Activated CD8-positive, alpha-beta memory T cell treated with anti-CD3 and anti-CD28 coated beads, Interleukin-2, amount 50 U/mL, for 24 hours (primary cell): ENCODE data around the gene TENM3.

Source experiments
- DNase-seq: peaks from one replicate; pipeline ENCODE4 v3.0.0-alpha.2; 2020; ENCODE audit errors: extremely low read depth

TENM3 gene

DNA sequence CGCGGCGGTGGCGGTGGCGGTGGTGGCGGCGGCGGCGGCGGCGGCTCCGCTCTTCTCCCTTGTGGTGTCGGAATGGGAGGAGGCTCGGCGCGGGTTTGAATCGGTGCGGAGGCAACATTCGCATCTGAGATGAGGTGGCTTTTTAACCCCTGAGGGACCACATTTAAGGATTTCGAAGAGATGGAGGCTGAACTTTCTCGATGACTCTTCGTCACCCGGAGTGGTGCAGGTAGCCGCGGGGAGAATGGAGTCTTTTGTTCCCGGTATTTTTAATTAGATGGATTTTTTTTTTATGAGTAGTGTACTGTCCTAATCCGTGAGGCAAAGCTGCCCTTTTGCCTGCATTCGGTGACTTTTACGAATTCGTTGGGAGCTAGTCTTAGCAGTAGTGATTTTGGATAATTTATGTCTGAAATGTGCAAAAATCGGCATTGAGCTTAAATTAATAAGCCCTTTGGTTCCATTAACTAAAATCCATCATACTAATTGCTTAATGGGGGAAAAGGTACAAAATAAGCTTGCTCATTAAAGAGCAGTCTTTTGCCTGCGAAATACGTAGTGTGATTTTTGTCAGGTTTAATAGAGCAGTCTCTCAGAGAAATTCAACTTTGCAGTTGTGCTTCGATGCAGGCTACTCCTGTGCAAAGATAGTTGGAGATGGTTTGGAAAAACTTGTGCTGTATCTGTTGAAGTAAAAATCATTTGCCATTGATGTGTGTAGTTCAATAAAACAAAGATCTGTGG is 206.2 kb downstream of the TENM3 start:
- no peak for DNase-seq

- no peak for DNase-seq
Measured at GRCh38 chr4:182449930-182450439, 206.8 kb downstream of the TENM3 start.

DNA sequence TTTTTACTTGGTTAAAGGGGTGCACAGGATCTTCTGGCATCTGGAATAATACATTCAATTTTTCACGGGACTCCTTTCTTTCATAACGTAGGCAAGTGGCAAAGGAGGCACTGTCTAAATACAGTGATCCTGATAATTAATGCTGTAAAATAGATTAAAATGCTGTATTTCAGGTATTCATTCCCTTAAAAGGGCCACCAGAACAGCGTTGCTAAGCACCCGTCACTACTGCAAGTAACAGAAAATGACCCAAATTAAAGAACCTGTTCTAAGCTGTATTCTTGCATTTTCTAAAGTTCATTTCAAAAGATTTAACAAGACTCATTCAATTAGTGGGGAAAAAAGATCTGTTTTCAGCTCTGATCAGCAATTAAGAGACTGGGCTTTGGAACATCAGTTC is 208.2 kb downstream of the TENM3 start:
- DNase-seq = no peak

DNA sequence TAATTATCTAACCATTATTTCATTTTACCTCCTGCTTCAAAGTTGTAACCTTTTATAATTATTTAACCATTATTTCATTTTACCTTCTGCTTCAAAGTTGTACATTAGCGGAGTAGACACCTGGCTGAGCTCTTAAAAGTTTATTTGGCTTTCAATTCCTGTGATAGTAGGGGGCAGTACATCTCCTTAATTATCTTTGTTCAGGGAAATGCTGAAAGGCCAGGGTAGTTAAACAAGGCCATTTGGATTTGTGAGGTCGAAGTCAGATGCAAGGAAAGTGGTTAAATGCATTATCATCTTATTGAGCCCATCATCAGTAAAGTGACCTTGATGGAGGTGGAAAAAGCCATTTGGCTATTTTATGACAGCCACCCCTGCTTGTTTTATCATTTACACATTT is 210.6 kb downstream of the TENM3 start:
- DNase-seq = no peak

DNA sequence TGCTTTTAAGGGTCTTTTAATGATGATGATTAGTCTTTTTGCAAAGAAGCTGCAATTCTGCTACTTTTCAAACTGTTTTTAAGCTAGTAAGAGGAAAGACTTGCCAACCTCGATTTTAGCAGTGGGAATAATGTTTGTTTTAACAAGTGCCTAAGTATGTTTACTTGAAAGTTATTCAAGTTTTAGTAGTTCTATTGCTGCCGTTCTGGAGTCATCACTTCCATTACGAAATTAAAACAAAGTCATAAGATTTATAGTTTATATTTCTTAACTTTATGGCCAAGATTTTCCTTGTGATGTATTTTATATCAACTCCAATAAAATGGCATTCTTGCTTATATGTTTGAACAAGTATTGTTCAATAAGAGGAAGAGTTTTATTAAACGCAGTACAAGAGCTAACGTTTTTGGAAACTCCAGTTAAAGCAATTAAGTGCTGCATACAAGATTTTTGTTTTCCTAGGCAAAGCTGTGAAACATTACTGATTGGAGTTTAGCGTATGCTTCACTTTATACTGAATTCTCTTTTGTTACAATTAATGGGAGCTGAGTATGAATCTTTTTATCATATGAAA is 211.3 kb downstream of the TENM3 start:
- DNase-seq = no peak

GRCh38 chr4:182465114-182465513 is 221.9 kb downstream of the TENM3 start:
- DNase-seq = no peak

- no peak for DNase-seq
Measured at GRCh38 chr4:182465979-182466378, 222.8 kb downstream of the TENM3 start.

DNA sequence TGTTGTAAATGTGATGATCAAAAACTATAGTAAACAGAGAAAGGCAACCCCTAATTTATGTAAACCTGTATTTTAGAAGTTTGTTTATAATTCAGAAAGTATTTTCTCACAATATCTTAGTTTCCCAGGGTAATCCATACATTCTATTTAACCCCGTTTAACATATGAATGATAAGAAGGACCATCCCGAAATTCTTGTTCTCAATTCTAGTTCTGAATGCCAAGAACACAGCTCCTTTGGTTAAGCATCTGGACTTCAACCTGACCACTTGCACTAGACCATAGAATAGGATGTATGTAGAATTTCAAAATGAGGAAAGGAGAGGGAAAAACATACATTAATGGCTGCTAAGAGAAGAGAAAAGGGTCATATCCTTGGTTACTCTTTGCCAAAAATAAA is 227.0 kb downstream of the TENM3 start:
- DNase-seq = no peak

GRCh38 chr4:182475539-182475938 is 232.3 kb downstream of the TENM3 start:
- no peak for DNase-seq

GRCh38 chr4:182478475-182478874 is 235.3 kb downstream of the TENM3 start:
- no peak for DNase-seq

GRCh38 chr4:182483685-182484084 is 240.5 kb downstream of the TENM3 start:
- DNase-seq = no peak

- no peak for DNase-seq
Measured at GRCh38 chr4:182486881-182487280, 243.7 kb downstream of the TENM3 start.

DNA sequence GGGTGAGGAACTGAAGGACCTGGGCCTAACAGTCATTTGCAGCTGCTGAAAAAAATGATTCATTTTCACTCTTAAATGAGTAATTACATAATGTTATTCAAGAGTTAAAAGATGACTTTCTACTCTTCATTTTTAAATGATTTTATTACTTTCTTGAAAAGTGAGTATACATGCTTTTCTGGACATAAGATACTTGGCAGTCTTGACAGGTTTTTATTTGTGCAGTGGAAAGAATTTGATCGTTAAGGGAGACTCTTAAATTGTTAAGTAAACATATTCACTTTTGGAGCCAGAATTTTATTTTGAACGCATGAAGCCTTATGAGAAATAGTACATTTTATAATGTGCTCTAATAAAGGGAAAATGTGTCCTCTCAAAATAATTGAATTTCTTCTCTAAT is 245.7 kb downstream of the TENM3 start:
- DNase-seq = no peak

DNA sequence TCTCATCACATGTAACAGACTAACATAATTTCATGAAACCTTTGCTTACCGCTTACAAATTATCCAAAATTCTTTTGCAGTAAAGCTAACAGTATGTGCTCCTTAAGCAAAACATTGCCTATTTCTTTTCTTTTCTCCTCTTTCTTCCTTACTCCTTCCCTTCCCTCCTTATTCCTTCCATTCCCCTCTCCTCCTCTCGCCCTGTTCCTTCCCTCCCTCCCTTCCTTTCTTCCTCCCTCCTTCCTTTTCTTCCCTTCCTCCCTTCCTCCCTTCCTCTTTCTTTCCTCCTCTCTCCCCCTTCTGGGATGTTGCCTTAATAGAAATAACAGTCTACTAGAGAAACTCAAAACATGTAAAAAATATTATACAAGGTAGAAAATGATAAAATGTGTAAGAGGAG is 246.4 kb downstream of the TENM3 start:
- DNase-seq = no peak

GRCh38 chr4:182491719-182492118 is 248.5 kb downstream of the TENM3 start:
- DNase-seq = no peak

- no peak for DNase-seq
Measured at GRCh38 chr4:182492423-182492822, 249.2 kb downstream of the TENM3 start.

DNA sequence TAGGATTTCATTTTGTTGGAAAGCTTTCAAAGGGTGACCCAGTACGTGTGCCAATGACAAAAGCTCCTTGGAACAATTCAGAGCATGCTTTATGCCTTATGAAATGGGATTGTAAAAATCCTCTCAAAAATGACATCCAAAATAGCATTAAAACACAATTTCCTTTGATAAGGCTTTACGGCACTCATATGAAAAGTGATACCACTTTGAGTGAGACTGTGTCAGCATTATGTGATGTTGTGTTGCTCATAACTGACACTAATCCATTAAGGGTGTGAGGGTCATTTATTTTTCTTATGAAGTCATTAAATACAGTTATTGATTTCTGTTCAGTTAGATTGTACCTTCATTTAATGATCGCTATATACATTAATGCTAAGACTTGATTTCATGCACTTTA is 250.2 kb downstream of the TENM3 start:
- no peak for DNase-seq

DNA sequence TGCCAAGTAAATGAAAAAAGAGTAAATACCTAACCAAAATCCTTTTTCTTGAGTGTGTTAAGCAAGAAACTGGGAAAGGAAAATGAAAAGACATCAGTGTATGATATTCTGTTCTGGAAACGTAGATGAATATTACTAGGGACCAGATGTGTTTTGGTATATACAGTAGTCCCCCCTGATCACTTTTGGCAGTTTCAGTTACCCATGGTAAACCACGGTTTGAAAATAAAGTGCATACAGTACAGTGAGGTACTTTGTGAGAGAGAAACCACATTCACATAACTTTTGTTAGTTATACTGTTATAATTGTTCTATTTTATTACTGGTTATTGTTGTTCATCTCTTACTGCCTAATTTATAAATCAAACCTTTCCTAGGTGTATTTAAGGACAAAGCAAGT is 250.9 kb downstream of the TENM3 start:
- DNase-seq = no peak

GRCh38 chr4:182495031-182495430 is 251.8 kb downstream of the TENM3 start:
- no peak for DNase-seq

- DNase-seq = no peak
Measured at GRCh38 chr4:182495645-182496385, 252.6 kb downstream of the TENM3 start.

DNA sequence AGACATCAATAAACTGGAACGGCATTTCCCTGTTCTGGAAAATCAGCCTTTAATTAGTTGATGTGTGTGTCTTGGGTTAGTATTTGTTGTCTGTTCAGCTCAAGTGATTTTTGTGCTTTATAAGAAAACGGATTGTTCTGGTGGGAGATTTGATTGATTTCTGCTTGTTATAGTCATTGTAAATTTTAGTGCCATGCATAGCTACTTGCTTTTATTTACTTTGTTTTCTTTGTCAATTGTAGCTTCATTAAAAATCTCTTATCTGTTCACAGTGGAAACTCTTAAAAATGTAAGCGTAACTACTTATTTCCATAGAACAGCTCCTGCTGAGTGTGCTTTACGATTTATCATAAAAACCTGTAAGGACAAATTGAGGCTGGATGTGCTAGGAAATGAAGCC is 253.2 kb downstream of the TENM3 start:
- no peak for DNase-seq

DNA sequence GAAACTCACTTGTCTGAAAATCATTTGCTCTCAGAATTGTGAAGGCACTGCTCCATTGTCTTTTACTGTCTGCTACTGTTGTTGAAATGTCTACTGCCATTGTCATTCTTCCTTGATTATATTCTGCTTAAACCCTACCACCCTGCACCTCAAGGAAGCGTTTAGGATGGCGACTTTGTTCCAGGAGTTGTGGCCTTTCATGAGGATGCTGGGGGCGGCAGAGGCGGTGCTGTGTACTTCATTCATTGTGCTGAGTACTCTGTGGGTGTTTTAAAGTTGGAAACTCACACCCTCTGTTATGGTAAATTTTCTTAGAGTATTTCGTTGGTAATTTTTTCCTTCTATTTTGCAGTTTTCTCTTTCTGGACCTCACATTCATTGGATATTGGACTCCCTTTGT is 258.9 kb downstream of the TENM3 start:
- no peak for DNase-seq

GRCh38 chr4:182504463-182504862 is 261.3 kb downstream of the TENM3 start:
- no peak for DNase-seq
